GM03348 (cell line): ENCODE data around the gene PPP1R15A.
"Not testable (repeated sequence)": the region's sequence is repeated elsewhere in the genome, so short reads cannot be mapped to it uniquely, and the experiment has no call there.

Experiments
- DNase-seq: peaks from one replicate; pipeline ENCODE4 v3.0.0; 2012; ENCODE audit warnings: low spot score

Gene PPP1R15A

GRCh38 chr19:48859711-48860572, 12.3 kb upstream of the PPP1R15A start:
- DNase-seq = no peak

GRCh38 chr19:48861313-48861712, 10.9 kb upstream of the PPP1R15A start:
- no peak for DNase-seq

GRCh38 chr19:48862827-48863226, 9.4 kb upstream of the PPP1R15A start:
- no peak for DNase-seq

- no peak for DNase-seq
Observed at GRCh38 chr19:48866692-48867091, 5.5 kb upstream of the PPP1R15A start.

- DNase-seq = peak; percentile 6
Observed at GRCh38 chr19:48867123-48867745, 5.0 kb upstream of the PPP1R15A start.

GRCh38 chr19:48867746-48868113, 4.5 kb upstream of the PPP1R15A start:
- DNase-seq = peak; percentile 33

- peak; percentile 90 for DNase-seq
Observed at GRCh38 chr19:48868114-48868886, 3.9 kb upstream of the PPP1R15A start, which contains the start of gene PLEKHA4. TSS of gene PLEKHA4 (minus strand) at chr19:48868617. CDS start at chr19:48867620, 997 bp downstream.

GRCh38 chr19:48870048-48870447, 2.2 kb upstream of the PPP1R15A start:
- DNase-seq = no peak

- DNase-seq = not testable (repeated sequence)
Observed at GRCh38 chr19:48871471-48872181, 595 bp upstream of the PPP1R15A start.

- DNase-seq = peak; percentile 88
Observed at GRCh38 chr19:48872884-48873475, 759 bp downstream of the PPP1R15A start.

- DNase-seq = peak; percentile 19
Observed at GRCh38 chr19:48873476-48874302, 1.5 kb downstream of the PPP1R15A start.

GRCh38 chr19:48874303-48875135, 2.3 kb downstream of the PPP1R15A start:
- DNase-seq = peak; percentile 54

GRCh38 chr19:48876043-48876981, 4.1 kb downstream of the PPP1R15A start:
- DNase-seq = not testable (repeated sequence)

GRCh38 chr19:48877855-48878195, 5.6 kb downstream of the PPP1R15A start:
- no peak for DNase-seq

GRCh38 chr19:48878196-48879024, 6.2 kb downstream of the PPP1R15A start:
- peak; percentile 27 for DNase-seq

- DNase-seq = no peak
Observed at GRCh38 chr19:48879025-48879637, 6.9 kb downstream of the PPP1R15A start.

- not testable (repeated sequence) for DNase-seq
Observed at GRCh38 chr19:48879696-48880095, 7.5 kb downstream of the PPP1R15A start.
